Measurements from ENCODE around the gene CREB3L2. TPM values are rescaled to one million over a fixed set of nuclear protein-coding genes. Genes with fewer than 3 reads are reported as not detected.

CREB3L2 gene
- polyA plus RNA-seq, 3 donors: 45.9 to 50.9 (median 46.1) TPM

Other genes starting within 250 kb of the CREB3L2 start
- gene DGKI, start 155.1 kb downstream of the CREB3L2 start, polyA plus RNA-seq (ENCODE audit: insufficient read length in 3 of 3): 1 to 10 TPM; 1.4 to 1.9 (median 1.8) TPM
- gene AKR1D1, start 74.4 kb upstream of the CREB3L2 start, polyA plus RNA-seq (ENCODE audit: insufficient read length in 3 of 3): under 1 TPM; 0.07 to 0.13 (median 0.10) TPM

Data from right renal cortex interstitium (tissue), 3 donors.